NCI-H187 treated with DMSO at 0.1 percent for 48 hours (cell line): ENCODE measurements around the gene MYL6B.
"Not testable (repeated sequence)": the region's sequence is repeated elsewhere in the genome, so short reads cannot be mapped to it uniquely, and the experiment has no call there.

Experiments
- DNase-seq: peaks from one replicate; lab custom pipeline; 2025; lab: John Stamatoyannopoulos, UW

MYL6B gene

DNA sequence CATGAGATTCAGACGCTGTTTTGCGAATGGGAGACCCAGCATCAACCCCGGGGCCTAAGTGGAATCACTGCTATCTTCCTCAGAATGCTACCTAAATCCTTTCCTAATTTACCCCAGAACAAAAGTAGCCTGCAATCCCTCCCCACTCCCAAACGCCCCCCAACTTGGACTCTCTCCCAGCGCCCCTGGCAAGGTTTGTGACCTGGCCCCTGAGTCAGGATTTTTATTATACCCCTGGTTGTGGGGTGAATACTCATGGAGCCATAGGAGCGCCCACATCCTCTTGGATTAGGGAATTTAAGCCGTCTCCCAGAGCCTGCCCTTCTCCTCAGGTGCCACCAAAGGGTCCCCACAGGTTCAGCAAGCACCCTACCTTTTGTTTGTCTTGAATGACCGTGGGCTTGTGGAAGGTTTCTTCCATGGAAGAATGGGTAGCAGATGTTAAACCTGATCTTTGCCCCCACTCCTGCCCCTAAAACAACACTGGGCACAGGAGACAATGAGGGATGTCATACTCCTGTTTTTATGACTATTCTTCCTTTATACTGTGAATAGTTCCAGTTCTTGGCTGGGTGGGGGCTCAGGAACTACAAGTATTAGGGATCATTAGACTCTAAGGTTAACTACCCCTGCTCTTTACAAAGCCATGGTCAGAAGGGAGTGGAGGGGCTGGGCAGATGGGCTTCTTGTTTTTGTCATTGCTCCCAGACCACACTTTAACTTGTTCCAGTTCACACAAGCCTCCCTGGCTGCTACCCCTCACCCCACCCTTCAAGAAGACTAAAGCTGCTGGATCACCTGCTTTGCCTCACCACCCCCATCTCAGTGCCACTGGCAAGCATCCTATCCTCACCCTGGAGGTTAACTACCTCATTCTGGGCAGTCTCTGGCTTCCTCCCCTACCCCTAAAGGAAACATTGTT, 630 bp downstream of the MYL6B start:
- no peak for DNase-seq

DNA sequence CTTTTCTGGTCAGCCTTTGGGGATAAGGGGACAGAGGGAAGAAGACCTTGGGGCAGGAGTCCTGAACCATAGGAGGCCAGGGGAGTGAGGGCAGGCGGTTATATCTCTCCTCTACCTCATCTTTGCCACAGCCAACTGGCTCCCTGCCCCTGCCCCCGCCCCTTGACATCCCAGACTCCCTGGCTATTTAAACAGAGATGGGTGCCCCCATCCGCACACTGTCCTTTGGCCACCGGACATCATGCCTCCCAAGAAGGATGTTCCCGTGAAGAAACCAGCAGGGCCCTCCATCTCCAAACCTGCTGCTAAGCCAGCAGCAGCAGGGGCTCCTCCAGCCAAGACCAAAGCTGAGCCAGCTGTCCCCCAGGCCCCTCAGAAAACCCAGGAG, 1.3 kb downstream of the MYL6B start:
- DNase-seq: no peak

DNA sequence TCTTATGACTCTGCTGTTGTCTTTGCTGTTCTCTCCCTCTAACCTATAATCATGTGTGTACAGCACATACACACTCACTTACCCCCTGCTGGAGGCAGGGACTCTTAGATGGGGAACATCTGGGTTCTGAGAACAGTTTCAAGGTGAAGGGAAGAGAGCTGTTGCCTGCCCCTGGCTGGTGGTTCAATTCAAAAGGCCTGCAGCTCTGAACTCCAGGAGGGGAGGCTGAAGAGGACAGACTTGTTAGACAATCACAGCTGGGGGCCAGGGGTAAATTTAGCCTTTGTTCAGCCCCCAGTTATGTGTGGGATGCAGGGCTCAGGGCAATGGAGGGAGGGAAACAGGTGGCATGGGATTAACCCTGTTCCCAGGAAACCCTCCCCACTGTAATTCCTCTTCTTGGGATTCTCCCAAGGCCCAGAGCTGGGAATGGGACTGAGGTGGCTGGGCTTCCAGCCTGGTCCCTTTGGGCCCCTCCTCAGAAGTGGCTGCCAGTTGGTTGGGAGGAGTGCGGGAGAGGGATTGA, 1.9 kb downstream of the MYL6B start:
- no peak for DNase-seq

DNA sequence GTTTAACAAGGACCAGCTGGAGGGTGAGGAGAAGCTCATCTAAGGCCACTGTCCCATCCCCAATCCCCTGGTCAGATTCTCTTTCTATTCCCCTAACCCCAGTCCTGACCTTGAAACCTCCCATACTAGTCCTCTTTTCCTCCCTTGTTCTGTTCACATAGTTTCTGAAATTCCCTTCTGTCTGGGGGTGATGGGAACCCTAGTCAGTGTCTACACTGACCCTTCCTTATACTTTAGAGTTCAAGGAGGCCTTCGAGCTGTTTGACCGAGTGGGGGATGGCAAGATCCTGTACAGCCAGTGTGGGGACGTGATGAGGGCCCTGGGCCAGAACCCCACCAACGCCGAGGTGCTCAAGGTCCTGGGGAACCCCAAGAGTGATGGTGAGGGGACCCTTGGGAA, 2.4 kb downstream of the MYL6B start:
- no peak for DNase-seq

DNA sequence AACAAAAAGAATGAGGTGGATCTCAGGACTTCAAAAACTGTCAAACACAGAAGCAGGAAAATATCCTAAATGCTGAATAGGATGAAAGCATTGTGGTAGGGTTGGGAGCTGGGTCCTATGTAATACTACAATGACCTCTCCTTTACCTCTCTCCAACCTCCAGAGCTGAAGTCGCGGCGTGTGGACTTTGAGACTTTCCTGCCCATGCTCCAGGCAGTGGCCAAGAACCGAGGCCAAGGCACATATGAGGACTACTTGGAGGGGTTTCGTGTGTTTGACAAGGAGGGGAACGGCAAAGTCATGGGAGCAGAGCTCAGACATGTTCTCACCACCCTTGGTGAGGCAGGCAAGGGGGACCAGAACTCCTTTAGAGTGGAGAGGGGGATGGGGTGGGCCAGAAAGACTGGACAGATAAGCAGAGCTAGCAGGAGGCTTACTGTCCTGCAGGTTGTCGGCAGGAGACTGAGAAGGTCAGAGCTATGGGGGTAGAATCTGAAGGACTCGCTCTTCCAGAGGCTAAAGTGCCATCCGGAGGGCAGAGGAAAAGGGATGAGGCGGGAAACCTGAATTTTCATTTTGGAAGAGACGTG, 3.0 kb downstream of the MYL6B start:
- no peak for DNase-seq

DNA sequence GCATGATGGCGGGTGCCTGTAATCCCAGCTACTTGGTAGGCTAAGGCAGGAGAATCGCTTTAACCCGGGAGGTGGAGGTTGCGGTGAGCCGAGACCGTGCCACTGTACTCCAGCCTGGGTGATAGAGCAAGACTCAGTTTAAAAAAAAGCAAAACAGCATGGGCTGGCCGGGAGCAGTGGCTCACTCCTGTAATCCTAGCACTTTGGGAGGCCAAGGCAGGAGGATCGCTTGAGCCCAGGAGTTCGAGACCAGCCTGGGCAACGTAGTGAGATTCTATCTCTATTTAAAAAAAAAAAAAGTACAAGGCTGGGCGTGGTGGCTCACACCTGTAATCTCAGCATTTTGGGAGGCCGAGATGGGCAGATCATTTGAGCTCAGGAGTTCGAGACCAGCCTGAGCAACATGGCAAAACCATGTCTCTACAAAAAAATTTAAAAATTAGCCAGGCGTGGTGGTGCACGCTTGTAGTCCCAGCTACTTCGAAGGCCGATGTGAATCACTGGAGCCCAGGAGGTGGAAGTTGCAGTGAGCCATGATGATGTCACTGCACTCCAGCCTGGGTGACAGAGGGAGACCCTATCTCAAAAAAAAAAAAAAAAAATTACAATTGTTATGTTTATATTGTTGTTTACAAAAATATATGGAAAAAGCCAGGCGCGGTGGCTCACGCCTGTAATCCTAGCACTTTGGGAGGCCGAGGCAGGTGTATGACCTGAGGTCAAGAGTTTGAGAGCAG, 4.2 kb downstream of the MYL6B start:
- not testable (repeated sequence) for DNase-seq

DNA sequence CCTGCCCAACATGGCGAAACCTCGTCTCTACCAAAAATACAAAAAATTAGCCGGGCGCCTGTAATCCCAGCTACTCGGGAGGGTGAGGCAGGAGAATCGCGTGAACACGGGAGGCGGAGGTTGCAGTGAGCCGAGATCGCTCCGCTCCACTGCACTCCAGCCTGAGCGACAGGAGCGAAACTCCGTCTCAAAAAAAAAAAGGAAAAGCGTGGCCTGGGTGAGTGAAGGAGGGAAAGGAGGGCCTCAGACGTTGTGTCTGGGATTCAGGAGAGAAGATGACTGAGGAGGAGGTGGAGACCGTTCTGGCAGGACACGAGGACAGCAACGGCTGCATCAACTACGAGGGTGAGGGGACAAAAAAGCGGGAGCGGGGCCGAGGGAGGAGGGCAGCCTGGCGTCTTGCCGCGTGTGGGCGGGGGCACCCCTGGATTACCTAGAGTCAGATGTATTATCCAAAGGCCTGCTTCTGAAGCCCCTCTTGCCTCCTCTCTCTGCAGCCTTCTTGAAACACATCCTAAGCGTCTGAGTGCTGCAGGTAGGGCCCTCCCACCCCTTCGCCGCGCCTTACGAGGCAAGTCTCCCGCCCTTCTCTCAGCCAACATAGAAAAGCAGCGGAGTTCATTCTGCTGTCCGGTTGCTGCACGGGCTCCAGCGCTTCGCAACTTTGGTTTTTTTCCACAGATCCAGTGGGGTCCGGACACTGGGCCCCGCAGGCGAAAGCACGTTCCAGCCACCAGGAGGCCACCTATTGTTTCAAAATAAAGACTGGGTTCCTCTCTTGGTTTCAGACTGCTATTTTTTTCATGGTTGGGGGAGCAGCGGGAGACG, 5.0 kb downstream of the MYL6B start:
- peak; percentile 67 for DNase-seq

DNA sequence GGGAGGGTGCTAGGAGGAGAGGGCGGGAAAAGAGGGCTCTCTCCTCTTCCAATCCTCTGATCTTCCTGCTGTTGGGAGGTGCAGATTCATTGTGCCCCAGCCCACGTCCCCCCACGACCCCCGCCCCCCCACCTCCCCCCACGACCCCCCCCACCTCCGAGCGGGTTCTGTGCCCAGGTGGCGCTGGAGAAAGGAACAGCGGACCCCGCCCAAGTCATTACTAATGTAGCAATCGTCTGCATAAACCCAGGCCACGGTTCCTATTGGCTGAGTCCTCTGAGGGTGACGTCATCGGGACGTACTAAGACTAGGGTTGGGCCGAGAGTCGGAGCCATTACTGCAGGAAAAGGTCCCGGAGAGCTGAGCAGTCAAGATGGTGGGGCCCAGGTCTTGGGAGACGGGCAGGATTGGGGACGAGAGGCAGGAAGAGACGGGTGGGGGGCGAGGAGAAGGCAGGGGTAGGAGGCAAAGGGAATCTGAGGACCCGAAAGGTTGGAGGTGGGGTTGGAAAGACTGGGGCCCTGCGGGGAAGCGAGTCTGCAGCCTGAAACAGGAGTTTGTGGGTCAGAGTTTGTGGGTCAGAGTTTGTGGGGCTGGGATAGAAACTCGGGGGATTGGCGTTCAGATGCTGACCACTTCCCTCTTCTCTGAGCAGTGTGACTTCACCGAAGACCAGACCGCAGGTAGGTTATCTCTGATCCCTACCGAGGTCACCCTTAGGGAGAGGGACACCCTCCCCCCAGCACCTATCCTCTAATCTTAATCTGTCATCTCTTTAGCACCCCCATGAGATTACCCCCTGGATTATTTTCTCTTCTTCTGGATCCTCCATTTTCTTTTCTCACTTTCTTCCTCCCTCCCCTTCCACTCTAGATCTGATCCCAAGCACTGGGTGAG, 5.9 kb downstream of the MYL6B start, which contains the start of gene MYL6:
MYL6 (plus strand) TSS at position 331 of the 897 bp plus-strand sequence; CDS start at position 374, 43 bp downstream.
- DNase-seq: peak; percentile 90

DNA sequence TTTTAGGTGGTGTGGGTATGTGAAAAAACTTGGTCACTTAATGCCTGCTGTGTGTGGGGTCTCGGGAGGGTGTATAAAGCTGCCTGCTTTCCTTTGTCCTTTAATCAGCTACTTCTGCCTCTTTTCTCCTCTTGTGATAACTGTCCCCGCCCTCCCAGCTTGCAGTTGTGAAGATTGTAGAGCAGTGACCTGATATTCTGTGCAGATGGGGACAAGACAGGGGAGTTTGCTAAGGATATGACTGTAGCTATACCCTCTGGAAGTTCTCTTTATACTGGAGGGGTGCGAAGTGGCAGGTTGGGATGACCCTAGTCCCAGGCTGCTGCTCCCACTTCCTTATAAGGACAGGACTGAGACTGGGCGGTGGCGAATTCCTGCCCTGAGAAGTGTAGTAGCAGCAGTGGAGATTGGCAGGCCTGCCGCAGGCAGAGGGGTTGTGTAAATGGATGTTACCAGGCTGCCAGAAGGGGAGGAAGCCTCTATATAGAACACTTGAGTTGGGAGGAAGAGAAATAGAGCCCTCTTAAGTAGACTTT, 6.6 kb downstream of the MYL6B start:
- no peak for DNase-seq

DNA sequence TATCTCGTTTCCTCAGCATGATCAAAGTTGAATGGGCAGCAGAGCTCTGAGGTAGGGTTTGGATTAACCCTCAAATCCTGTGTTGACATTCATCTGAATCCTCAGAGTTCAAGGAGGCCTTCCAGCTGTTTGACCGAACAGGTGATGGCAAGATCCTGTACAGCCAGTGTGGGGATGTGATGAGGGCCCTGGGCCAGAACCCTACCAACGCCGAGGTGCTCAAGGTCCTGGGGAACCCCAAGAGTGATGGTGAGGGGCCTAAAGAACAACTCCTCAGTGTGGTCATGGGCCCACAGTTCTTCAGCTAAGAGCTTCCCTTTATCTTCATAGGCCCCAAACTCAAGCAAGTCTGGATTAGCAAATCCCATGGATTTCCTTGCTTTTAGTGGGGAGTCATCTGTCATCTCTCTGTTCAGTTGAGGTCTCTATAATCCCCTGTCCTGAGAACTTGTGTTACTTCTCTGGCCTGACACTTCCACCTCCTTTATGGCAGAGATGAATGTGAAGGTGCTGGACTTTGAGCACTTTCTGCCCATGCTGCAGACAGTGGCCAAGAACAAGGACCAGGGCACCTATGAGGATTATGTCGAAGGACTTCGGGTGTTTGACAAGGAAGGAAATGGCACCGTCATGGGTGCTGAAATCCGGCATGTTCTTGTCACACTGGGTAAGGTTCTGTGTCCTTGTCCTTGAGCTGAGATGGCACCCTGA, 7.2 kb downstream of the MYL6B start:
- no peak for DNase-seq

DNA sequence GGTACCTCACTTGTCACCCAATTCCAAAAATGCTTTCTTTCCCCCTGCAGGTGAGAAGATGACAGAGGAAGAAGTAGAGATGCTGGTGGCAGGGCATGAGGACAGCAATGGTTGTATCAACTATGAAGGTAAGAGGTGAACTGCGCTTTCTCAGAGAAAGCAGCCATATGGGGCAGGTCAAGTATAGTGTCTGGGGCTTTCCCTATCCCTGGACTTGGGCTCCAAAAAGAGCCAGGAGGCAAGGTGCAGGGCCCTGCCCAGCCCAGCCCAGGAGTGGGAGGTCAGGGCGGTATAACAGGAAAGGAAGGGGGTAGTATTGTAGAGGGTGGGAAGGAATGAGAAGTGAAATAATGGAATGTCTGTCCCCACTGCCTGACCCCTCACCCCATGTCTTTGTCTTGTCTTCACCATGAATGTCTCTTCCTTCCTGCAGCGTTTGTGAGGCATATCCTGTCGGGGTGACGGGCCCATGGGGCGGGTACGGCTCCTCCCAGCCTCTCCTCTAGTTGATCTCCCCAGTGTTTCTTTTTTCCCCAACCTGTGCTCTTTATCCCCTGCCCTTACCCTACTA, 7.9 kb downstream of the MYL6B start:
- no peak for DNase-seq

DNA sequence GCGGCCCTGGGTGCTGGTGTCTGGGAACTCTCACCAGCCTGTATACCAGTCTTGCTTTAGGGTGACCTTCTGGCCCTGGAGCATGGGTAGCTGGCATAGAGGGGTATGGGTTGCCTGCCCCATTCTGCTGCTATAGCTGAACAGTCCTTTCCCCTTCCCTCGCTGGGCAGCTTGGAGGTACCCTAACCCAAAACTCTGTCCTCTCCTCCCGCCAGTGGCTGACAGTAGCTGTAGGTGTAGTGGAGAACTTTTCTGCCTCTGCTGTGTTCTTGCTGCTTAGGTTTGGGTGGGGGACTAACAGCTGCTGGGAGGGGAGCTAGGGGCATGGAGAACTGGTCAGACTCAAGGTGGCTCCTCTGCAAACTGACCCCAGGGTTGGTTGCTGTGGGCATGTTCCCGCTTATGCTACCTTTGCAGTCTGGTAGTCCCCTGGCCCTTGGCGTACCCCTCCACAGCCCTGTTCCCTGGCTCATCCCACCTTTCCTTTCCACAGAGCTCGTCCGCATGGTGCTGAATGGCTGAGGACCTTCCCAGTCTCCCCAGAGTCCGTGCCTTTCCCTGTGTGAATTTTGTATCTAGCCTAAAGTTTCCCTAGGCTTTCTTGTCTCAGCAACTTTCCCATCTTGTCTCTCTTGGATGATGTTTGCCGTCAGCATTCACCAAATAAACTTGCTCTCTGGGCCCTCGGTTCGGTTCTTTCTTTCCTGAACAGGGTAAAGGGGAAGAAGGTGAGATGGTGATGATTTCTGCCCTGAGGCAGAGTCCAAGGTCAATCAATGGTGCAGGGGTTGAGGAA, 8.7 kb downstream of the MYL6B start:
- no peak for DNase-seq

DNA sequence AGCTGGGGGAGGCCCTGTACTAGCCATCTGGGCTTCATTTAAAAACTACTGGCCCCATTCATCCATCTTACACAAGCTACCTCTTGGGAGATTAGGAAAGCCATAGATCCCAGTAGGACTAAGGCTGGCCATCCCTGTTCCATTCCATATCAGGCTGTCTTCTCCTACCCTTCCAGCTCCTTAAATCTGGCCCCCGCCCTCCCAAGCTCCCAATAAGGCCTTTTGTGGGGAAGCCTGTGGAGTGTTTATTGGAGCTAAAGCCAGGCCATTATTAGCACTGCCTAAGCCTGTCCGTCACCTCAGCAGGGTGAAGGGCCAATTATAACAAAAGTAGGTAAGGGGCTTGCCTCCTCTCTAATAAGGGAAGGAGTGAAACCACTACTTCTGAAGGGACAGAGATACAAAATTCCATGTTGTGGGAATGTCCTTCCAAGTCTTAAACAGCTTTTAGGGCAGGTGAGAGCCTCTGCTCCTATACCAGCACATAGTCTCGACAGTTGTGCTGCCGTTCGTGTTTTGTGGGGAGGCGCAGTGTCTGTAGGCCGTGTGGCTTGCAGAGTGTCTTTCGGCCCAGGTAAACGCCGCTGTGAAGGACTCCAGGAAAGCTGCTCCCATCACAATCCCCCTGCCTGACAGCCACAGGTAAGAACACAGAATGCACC, 9.4 kb downstream of the MYL6B start:
- DNase-seq: no peak

DNA sequence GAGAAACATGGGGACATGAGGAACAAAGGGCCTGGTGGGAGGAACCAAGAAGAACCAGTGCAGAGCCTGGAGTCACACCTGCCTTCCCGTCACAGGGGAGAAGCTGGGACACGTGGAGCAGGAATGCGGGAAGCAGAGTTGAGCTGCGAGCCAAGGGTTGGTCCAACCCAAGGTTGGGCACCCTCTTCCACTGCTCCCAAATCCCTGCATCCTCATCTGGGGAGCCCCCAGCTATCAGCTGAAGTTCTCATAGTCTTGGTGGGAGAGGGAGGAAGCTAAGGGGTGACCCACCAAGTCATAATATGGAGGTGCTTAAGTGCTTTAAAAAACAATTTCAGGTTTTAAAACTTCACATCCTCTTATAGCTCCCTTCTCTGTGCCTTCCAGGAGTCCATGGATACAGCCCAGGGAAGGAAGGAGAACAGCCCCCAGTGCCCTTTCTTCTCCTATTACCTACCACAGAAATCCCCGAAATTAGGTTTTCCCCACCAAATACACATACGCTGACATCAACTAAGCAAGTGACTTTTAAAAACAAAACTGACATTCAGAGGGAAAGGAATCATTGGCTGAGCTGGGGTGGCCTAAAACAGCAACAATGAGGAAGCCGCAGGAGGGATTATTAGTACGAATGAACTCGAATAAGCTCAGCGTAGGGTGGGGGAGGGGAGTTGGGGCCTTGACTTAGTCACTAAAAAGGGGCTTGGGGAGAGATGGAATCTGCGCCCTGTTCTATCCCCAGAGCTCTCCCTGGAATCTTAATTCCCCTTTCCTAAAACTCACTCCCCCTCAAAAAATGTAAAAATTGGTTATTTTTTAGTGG, 10.3 kb downstream of the MYL6B start:
- no peak for DNase-seq

DNA sequence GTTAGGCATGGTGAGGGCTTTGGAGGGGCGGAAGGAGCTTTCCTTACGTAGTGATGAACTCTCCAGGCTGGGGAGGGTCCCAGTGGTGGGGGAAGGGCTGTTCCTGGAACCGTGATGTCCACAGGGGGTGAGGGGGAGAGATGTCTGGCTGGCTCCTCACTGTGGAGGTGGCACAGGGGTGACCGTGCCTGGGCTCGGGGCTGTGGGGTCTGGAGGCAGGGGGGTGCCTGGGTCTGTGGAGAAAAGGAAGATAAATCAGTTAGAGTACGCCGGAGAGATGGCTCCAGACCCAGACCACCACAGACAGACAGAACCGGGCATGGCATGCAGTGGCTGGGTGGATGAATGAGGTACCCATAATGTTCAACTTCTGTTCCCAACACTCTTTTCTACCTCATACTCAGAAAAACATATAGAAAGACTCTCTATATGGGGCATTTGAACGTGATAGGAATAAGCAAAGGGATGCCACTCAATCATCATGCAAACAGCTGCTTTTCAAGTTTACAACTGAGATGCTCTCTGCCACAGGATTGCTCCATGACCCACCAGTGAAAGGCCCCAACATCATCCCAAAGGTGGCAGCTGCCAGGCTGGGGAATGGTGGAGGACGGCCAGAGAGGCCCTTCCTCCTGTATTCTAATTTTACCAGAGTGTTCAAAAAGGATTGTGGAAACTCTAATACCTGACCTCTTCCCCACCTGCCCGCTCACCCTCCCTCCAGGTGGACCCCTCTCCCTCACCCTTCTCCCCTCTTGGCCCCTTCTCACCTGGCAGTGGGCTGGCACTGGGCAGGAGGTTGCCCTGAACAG, 11.4 kb downstream of the MYL6B start:
- DNase-seq: no peak

DNA sequence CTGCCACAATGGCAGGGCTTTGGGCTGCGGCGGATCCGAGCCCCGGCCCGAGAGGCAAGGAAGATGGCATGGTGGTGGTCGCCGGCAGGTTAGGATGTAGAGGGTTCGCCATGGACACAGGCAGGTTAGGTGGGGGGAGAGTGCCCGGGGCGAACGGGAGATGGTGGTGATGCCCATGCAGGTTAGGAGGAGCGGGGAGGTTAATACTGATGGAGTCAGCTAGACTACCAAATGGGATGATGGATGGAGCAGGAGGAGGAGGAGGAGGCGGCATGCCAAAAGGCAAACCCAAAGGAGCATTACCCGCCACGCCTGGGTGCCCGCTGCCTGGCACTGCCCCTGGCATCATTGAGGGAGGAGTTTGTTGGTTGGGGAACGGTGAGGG, 11.9 kb downstream of the MYL6B start:
- no peak for DNase-seq
